NCI-H1436 (cell line): ENCODE measurements around the gene MTA1.
A peak's percentile ranks its signal among the peaks of the same experiment; 100 is the strongest.

Experiments used
- DNase-seq: peaks from one replicate; lab custom pipeline; 2025; lab: John Stamatoyannopoulos, UW

The MTA1 gene

DNA sequence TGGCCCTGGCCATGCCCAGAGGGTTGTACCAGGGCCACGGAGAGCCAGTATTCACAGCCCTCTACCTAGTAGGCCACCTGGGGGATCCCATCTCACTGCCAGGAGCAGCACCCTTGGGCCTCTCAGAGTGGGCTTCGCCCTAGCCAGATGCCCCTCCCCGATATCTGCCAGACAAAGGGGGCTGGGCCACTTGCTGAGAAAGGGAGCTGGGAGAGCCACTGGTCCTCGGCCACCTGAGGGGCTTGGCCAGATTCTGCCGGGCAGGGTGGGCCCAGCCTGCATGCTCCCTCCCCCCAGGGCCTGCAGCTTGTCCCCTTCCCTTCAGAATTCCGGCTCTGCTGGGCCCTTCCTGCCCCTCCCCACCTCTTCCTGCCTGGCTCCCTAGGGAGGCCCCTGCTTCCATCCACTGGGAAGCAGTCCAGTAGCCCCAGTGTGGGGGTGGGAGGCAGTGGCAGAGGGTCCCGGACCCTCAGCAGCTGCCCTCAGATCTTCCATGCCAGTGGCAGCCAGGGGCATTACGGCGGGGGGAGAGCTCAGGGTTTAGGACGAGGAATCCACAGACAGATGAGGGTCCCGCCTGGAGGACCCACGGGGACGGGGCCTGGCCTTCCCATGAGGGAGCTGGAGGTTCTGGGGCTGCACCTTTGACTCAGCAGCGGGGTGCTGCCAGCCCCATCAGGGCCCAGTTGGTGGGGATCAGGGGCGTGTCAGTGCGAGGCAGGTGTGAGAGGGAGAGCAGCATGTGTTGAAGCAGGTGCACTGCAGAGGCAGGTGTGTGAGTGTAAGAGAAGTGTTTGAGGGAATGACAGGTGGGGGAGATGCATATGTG lies 57.4 kb downstream of the MTA1 start:
- no peak for DNase-seq

DNA sequence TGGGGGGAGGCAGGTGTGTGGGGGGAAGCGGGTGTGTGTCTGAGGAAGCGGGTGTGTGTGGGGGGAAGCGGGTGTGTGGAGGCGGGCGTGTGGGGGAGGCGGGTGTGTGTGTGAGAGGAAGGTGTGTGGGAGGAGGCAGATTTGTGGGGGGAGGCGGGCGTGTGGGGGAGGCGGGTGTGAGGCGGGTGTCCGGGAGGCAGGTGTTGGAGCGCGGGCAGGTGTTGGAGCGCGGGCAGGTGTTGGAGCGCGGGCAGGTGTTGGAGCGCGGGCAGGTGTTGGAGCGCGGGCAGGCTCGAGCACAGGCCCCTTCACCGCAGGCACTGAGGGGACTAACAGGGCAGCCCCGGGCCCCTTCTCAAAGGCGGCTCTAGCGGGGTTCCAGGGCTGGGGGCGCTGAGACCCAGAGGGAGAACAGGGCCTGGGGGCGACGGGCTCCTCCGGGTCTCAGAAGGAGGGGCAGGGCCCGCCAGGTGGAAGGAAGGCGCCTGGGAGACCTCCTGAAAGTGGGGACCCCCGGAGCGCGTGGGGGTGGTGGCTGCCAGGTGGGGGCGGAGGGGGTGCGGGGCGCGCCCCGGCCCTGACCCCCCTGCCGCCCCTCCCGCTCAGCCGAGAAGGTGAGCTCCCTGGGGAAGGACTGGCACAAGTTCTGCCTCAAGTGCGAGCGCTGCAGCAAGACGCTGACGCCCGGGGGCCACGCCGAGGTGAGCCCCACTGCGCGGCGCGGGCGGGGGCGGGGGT lies 58.2 kb downstream of the MTA1 start:
- DNase-seq: no peak

DNA sequence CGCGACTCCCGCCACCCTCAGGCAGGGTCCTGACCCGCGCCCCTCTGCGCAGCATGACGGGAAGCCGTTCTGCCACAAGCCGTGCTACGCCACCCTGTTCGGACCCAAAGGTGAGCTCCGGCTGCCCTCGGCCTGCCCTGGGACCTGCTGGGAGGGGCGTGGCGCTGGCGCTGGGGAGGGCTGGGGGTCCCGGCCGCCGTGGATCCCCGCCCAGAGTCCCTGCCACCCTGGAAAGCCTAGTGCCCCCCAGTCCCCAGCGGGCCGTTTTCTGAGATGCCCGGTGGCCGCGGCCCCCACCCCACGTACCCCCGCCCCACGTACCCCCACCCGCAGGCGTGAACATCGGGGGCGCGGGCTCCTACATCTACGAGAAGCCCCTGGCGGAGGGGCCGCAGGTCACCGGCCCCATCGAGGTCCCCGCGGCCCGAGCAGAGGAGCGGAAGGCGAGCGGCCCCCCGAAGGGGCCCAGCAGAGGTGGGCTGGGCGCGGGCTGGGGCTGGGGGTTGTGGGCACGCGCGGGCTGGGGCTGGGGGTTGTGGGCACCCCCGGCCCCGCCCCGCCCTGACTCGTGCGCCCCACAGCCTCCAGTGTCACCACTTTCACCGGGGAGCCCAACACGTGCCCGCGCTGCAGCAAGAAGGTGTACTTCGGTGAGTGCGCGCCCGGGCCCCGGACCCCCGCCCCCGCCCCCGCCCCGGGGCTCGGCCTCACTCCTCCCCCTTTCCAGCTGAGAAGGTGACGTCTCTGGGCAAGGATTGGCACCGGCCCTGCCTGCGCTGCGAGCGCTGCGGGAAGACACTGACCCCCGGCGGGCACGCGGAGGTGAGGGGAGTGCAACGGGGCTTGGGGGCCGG lies 59.0 kb downstream of the MTA1 start:
- DNase-seq: no peak

DNA sequence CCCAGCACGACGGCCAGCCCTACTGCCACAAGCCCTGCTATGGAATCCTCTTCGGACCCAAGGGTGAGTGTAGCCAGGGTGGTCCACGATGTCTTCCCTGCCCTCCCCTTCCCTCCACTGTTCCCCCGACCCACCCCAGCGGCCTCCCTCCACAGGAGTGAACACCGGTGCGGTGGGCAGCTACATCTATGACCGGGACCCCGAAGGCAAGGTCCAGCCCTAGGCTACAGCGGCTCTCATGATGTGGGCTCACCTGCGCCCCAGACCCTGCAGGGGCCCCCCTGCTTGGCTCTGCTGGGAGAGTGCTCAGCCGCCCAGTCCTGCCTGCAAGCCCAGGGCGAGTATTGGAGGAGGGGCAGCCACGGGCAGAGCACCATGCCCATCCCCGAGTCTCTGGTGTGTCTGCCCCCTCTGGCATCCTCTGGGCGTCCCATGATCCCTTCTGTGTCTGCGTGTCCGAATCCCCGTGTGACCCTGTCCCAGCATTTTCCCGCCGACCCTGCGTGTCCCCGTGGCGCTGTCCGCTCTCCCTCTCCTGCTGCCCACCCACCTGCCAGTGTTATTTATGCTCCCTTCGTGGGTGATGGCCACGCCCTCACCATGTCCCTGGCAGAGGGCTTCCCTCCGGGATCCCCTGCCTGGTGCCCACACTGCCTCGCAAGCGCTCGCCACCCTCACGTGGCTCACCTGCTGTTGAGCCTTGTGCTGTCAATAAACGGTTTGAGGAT lies 60.0 kb downstream of the MTA1 start:
- no peak for DNase-seq

DNA sequence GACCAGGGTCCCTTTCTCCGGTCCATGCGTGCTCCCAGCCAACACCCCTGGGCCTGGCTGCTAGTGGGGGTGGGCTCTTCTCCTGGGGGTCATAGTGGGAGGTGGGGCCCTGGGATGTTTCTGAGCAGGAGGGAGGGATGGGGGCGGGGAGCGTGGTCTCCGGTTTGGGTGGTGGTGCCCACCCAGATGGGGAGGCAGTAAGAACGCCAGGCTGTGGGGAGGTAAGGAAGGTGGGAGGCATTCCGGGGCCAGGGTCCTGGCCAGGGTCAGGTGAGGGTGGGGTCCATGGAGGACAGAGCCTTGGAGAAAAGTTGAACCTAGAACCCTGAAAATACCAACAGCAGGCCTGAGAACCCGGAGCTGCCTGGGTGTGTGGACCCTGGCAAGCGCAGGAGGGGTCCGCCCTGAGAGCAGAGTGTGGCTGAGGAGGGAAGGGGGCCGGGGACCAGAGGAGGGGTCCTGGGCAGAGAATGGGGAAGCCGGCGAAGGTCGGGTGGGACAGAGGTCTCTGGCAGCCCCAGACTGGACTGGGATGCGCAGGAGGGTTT lies 60.6 kb downstream of the MTA1 start:
- no peak for DNase-seq

DNA sequence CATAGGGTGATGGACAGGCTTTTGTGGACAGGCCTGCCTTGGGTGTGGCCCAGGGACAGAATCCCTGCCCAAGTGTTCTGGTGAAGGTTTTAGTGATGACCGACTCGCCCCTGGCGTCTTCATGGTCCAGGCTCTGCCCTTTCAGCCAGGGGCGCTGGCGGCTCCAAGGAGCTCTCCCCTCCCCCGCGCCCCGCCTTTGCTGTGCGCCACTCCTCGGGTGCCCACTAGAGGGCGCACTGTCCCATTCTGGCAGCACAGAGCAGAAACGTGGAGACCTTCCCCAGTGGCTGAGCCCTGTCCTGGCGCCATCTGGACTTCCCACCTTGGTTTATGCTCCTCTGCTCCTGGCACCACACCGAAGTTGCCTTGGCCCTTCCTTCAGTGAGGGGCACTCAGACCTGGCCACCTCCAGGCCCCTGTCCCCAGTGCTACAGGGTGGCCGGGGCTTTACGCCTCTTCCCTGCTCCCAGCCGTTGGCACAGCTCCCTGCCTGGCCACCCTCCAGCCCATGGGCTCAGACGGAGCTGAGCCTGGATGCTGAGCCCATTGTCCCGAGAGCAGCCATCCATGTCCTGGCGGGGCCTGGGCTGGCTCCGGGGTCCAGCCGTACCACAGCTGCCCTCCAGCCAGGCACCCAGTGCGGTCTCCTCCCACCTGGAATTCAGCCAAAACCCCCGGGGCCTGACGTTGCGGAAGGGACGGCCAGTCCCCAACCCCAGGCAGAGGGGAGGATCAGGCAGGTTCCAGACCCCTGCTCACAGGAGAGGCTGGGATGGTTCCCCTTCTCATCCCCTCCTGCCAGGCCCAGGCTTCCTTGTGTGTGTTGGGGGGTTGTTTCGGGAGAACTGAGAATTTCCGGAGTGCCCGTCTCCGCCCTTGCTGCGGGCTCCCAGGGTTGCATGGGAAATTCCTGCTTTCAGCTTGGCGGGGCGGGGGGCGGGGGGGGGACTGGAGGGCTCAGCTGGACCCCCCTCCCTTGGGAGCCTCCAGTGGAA lies 61.5 kb downstream of the MTA1 start:
- peak; percentile 73 for DNase-seq

DNA sequence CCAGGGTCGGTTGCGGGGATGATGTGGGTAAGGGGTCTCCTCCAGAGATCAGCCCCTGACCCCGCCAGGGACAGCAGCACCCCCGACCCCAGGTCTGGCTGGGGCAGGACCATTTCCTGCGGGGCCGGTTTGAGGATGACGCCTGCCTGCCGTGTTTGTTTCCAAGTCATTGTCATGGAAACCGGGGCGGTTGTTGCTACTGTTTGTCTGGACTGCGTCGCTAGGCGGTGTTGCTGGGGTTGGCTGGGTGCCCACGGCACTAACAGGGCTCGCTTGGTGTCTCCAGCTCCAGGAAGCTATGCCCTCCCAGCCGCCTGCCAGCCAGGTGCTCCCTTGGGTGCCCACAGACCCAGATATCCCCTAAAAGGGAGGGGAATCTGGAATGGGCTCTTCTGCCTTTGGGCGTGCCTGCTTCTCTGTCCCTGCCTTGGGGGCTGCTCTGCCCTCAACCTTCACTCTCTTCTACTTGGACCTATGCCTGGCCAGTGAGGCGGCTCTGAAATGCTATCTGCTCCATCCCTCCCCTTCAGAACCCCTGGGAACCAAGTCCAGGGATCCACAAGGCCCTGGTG lies 62.3 kb downstream of the MTA1 start:
- DNase-seq: peak; percentile 94

DNA sequence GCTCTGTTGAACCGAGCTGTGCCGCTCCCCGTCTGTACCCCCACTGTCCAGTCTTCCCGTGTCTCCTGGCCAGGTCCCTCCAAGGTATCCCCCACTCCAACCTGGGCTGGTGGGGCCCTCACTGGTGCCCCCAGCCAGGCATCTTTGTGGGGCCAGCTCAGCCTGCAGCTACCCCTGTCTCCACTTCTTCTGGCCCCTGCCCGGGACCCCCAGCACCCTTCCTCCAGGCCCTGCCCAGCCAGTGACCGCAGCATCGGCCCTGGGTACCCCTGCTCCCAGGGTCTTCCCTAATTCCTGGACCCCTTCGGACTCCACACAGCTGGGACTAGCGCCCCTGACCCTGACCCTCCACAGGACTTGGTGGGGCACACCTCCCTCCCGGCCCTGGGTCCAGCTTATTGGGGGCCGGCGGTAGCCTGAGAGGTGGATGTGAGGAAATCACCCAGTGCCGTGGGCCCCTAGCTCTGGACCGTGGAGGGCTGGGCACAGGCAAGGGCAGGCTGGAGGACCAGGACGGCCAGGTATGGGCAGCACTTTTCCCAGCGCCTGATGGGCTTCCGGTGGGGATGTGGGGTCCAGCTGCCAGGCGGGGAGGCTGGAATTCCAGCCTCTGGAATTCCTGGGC lies 63.0 kb downstream of the MTA1 start:
- no peak for DNase-seq

DNA sequence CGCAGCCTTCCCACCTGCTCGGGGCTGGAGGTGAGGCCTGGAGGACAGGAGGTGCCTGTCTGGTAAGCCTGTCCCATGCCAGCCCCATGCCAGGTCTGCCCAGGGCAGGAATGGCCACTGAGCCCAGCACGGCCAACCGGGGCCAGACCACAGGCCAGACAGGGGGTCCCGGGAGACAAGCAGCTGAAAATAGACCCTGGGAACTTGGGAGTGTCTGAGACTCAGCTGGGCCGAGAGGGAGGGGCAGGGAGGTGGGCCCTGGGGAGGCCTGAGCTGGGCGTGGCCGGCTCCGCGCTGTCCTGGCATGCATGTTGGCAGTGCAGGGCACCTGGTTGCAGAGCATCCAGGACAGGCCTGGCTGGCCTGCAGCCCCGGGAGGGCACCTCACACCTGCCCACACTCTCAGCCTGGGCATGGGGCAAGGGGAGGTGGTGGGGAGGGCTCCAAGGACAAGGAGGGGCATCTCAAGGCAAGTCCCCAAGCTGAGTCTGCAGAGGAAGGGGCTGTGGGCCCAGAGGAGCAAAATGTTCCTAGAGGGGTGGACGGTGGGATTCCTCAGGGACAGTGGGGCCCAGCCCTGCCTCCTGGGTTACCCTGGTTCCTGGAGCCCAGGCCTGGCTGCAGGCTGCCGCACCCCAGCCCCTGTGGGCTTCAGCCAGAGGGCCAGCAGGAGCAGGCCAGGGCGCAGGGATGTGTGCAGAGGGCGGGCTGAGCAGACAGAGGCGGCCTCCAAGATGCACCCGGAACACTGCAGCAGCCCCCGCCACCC lies 63.9 kb downstream of the MTA1 start:
- DNase-seq: no peak

DNA sequence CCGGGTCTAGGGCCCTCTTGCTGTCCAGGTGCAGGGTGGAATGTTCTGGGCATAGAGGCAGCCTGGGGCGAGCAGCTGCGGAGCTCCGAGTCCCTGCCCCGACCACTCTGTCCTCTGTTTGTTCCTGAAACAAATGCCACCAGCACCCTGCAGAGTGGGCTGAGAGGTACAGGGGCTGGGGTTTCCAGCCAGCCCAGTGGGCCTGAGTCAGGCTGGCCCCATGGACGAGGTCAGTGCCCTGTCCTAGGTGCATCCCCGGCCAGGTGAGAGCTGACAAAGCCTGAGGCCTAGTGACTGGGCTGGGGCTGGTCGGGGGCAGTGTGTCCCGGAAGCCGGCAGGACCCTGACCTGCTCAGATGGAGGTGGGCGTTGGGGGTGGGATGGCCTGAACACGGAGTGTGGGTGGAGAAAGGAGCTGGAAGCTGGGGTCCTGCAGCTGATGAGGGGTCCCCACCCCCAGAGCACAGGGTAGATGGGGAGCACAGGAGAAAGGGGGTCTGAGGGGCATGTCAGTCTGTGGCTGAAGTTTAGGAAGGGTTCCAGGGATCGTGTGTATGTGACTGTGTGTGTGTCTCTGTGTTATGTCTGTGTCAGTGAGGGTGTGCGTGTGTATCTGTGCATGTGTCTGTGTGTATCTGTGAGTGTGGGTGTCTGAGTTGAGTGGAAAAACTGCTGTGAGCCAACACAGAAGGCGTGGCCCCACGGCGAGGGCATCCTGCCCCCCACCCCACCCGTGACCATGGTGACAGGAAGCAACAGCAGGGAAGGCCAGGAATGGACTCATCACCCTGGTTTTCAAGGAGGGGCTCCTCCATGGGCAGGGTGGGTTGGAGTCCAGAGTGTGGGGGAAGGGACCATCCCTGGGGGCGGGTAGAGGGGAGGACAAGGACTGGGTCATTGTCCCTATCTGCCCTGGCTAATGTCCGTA lies 64.7 kb downstream of the MTA1 start:
- DNase-seq: no peak

DNA sequence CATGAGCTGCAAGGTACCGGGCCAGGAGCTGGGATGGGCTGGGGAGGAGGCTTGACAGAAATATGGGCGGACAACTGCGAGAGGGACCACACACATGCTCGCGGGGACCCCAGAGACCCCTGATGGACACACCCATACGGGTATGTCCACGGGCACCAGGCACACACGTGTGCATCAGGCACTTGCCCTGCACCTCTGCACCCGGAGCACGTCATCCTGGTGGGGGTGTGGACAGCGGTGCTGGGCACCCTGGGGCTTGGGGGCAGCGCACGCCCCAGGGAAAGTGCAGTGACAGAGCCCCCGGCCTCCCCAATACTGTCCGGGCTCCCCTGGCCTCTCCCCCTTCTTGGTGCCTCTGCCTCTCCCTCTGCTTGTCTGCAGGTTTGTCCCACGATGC lies 65.4 kb downstream of the MTA1 start:
- no peak for DNase-seq

DNA sequence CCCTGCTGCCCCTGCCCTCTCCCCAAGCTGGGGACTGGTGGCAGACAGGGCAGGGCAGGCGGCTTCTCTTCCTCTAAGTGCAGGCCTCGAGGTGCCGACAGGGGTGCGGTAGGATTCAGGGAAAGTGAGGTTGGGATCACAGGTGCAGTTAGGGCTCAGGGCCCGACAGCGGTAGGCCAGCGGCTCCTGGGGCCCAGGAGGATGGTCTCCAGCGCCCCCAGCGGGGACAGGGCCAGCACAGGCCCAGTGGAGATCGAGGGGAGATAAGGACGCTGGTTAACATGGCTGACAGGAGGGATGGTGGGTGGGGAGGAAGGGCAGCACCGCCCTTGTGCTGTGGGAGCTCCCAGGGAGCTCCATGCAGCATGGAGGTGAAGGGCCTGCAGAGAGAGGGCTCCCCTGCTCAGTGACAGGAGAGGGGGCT lies 66.1 kb downstream of the MTA1 start:
- peak; percentile 21 for DNase-seq

DNA sequence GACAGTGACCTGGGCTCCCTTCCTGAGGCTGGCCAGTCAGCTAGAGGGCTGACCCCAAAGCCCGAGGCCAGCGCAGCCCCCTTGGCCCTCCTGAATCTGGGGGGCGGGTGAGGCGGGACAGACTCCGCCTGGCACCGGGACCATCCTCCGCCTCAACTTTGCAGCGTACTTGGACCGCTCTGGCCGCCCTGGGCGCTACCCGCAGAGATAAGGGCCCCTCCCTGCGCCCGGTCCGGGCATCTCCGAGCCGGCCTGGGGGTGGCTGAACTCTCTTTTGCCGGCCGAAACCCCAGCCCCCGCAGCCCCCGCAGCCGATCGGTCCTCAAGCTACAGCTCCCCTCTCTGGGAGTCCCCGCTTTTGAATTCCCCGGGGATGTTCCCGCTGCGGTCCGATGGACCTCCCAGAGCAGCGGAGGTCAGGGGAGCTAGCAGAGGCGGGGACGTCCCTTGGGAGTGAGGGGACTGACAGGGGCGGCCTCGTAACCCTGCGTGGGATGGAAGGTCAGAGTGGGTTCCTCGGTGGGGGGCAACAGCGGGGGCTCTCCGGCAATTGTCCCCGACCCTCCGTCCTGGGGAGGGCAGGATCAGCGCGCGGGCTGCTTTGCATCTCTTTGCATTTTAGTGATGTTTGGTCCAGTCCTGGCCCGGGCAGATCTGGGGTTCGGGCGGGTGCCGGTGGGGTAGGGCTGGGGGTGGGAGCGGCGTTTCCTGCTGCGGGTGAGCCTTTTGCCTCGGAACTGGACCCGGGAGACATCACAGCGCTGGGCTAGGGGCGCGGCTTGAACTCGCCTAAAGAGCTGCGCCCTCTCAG lies 66.7 kb downstream of the MTA1 start, which contains the start of gene CRIP1:
CRIP1 (plus strand) TSS at position 724 of the 811 bp plus-strand sequence. CDS start 374 bp downstream, outside the sequence.
- DNase-seq: no peak

DNA sequence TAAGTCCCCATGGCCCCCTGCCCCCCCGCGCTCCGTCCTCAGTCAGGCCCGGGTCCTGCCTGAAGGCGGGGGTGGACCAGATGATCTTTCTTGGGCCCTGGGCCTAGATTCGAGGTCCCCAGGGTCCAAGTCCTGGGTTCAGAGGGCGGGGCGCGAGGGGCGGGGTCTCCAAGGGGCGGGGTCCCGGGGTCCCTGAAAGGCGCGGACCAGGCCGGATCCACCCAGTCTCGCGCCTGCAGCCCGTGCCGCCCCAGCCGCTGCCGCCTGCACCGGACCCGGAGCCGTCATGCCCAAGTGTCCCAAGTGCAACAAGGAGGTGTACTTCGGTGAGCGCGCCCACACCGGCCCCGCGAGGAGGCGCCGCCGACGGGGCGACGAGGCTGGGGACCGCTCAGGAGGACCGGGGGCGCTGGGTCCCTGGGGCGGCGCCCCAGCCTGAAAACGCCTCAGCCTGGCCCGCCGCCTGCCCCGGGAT lies 67.4 kb downstream of the MTA1 start:
- peak; percentile 25 for DNase-seq

DNA sequence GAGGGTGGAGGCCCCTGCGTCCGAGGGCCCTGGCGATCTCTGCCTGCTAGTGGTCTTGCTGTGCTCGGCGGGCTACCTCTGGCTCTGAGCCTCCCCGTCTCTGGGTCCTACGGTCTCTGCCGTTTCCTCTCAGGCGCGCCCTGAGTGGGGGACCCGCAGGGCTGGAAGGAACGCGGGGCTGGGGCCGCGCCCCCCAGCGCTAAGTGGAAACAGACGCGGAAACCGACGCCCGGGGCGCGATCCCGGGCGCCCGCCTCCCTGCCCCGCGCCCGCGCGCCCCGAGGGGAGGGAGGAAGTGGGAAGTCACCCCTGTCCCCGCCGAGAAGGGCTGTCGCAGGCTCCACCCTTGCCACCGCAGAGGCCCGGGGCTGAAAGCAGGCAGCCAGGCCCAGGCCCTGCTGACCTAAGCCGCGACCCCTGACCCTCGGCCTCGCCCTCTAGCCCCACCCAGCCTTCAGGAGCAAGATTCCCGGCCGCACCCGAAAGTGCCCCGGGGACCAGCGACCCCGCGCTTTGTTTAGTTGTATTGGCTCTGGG lies 67.9 kb downstream of the MTA1 start:
- DNase-seq: no peak
